Activated CD8-positive, alpha-beta memory T cell treated with anti-CD3 and anti-CD28 coated beads, Interleukin-2, amount 10 ng/mL, durations not matched to agents 7 days and 5 days (primary cell): Measurements from ENCODE around the gene LRRC10B. TPM values are rescaled to one million over a fixed set of nuclear protein-coding genes. Genes with fewer than 3 reads are reported as not detected.

Source experiments
- ATAC-seq: fragments of 150-1000 bp; cut with Tn5 transposase; one replicate; pipeline ENCODE4 v1.10.0; 2021; ENCODE audit warnings: moderate library complexity
- CTCF ChIA-PET: fragments of 350-600 bp; sonication (Branson Sonifier 250); formaldehyde crosslinking; loops from one replicate; lab custom pipeline; 2021; ENCODE audit warnings: antibody characterized with exemption; lab: Charles Lee
- DNase-seq: peaks from one replicate; pipeline ENCODE4 v3.0.0-alpha.2; 2020
- H3K27ac Mint-ChIP-seq: one replicate; pipeline ENCODE4 v1.8.0; 2021; ENCODE audit warnings: mild to moderate bottlenecking, mixed read lengths
- H3K27me3 Mint-ChIP-seq: one replicate; pipeline ENCODE4 v1.8.0; 2021; ENCODE audit warnings: mixed read lengths
- H3K36me3 Mint-ChIP-seq: one replicate; pipeline ENCODE4 v1.8.0; 2021; ENCODE audit warnings: mild to moderate bottlenecking, mixed read lengths
- H3K4me1 Mint-ChIP-seq: one replicate; pipeline ENCODE4 v1.8.0; 2021; ENCODE audit warnings: mixed read lengths
- H3K4me3 Mint-ChIP-seq: one replicate; pipeline ENCODE4 v1.8.0; 2021; ENCODE audit warnings: mild to moderate bottlenecking, moderate library complexity, mixed read lengths
- H3K9me3 Mint-ChIP-seq: one replicate; pipeline ENCODE4 v1.8.0; 2022; ENCODE audit warnings: low read depth, mixed read lengths
- microRNA-seq: library from miRNA; unstranded; fragments of <30 nt; microRNA quantifications from one replicate; pipeline ENCODE4 v1.2.0, GENCODE V29; 2022
- total RNA-seq, 2 experiments: library from RNA; stranded (reverse); gene quantifications; one replicate each; pipeline ENCODE4 v1.2.3, GENCODE V29; 2021

LRRC10B gene
- total RNA-seq, 2 experiments from 2014 or later, result 0.09 TPM; not detected in 1

GRCh38 chr11:61551634-61552033 lies 43.1 kb downstream of the LRRC10B start:
- Mint-ChIP-seq H3K9me3 (no peaks in the 10 kb centered on the region), H3K27me3 (peaks cover 36% of the 10 kb centered on the region), H3K36me3 (no peaks in the 10 kb centered on the region), H3K27ac (no peak overlapping the region), H3K4me3 (no peak overlapping the region), H3K4me1 (no peaks in the 10 kb centered on the region)
- DNase-seq (no peak), ATAC-seq (no peak)
- CTCF ChIA-PET, result no interaction called here

GRCh38 chr11:61552108-61552635 lies 43.6 kb downstream of the LRRC10B start:
- CTCF ChIA-PET, result no interaction called here
- H3K27me3 Mint-ChIP-seq, result peaks cover 40% of the 10 kb centered on the region
- ATAC-seq, result no peak

GRCh38 chr11:61553373-61554171 lies 45.0 kb downstream of the LRRC10B start:
- peaks cover 45% of the 10 kb centered on the region for H3K27me3 Mint-ChIP-seq
- CTCF ChIA-PET, result no interaction called here
- no peaks in the 10 kb centered on the region for H3K4me1 Mint-ChIP-seq
- no peaks in the 10 kb centered on the region for H3K9me3 Mint-ChIP-seq
- ATAC-seq, result no peak
- no peak overlapping the region for H3K4me3 Mint-ChIP-seq
- H3K36me3 Mint-ChIP-seq, result no peaks in the 10 kb centered on the region
- no peak for DNase-seq
- no peak overlapping the region for H3K27ac Mint-ChIP-seq

More at GRCh38 chr11:61552108-61552635, 43.6 kb downstream of the LRRC10B start:
- no peaks in the 10 kb centered on the region for H3K36me3 Mint-ChIP-seq
- H3K27ac Mint-ChIP-seq, result no peak overlapping the region
- H3K9me3 Mint-ChIP-seq, result no peaks in the 10 kb centered on the region
- H3K4me3 Mint-ChIP-seq, result no peak overlapping the region
- no peak for DNase-seq
- H3K4me1 Mint-ChIP-seq, result no peaks in the 10 kb centered on the region

GRCh38 chr11:61554172-61554988 lies 45.8 kb downstream of the LRRC10B start:
- CTCF ChIA-PET, result no interaction called here
- peaks cover 48% of the 10 kb centered on the region for H3K27me3 Mint-ChIP-seq

GRCh38 chr11:61555051-61555969 lies 46.8 kb downstream of the LRRC10B start:
- CTCF ChIA-PET, result interaction anchor here (1.3 kb wide), 1 partner anchor 12 kb away, joined by 3 read pairs; no protein-coding TSS in a partner anchor
- no peaks in the 10 kb centered on the region for H3K4me1 Mint-ChIP-seq
- no peak overlapping the region for H3K4me3 Mint-ChIP-seq
- ATAC-seq (no peak), DNase-seq (no peak)
- H3K27ac Mint-ChIP-seq, result no peak overlapping the region
- H3K27me3 Mint-ChIP-seq, result peaks cover 49% of the 10 kb centered on the region
- H3K36me3 Mint-ChIP-seq, result no peaks in the 10 kb centered on the region
- no peaks in the 10 kb centered on the region for H3K9me3 Mint-ChIP-seq

More at GRCh38 chr11:61554172-61554988, 45.8 kb downstream of the LRRC10B start:
- H3K4me1 Mint-ChIP-seq, result no peaks in the 10 kb centered on the region
- H3K4me3 Mint-ChIP-seq, result no peak overlapping the region
- H3K36me3 Mint-ChIP-seq, result no peaks in the 10 kb centered on the region
- no peak for ATAC-seq
- H3K27ac Mint-ChIP-seq, result no peak overlapping the region
- no peak for DNase-seq
- no peaks in the 10 kb centered on the region for H3K9me3 Mint-ChIP-seq

GRCh38 chr11:61555978-61556377 lies 47.4 kb downstream of the LRRC10B start:
- DNase-seq (no peak), ATAC-seq (no peak)
- CTCF ChIA-PET, result interaction anchor here (1.3 kb wide), 1 partner anchor 11 kb away, joined by 3 read pairs; no protein-coding TSS in a partner anchor
- no peaks in the 10 kb centered on the region for H3K9me3 Mint-ChIP-seq
- no peaks in the 10 kb centered on the region for H3K36me3 Mint-ChIP-seq
- peaks cover 54% of the 10 kb centered on the region for H3K27me3 Mint-ChIP-seq
- no peaks in the 10 kb centered on the region for H3K4me1 Mint-ChIP-seq
- no peak overlapping the region for H3K4me3 Mint-ChIP-seq
- no peak overlapping the region for H3K27ac Mint-ChIP-seq

GRCh38 chr11:61556621-61557020 lies 48.1 kb downstream of the LRRC10B start:
- Mint-ChIP-seq H3K36me3 (no peaks in the 10 kb centered on the region), H3K9me3 (no peaks in the 10 kb centered on the region), H3K4me3 (no peak overlapping the region), H3K4me1 (no peaks in the 10 kb centered on the region), H3K27me3 (peaks cover 55% of the 10 kb centered on the region), H3K27ac (no peak overlapping the region)
- ATAC-seq, result no peak
- CTCF ChIA-PET, result no interaction called here
- no peak for DNase-seq

Small RNAs within 50 kb of the gene (microRNA-seq; reads per million reads assigned to microRNA genes)
- gene MIR4488, result not detected

Other genes starting within 250 kb of the LRRC10B start
- gene VWCE, start 213.4 kb upstream of the LRRC10B start, total RNA-seq, result 1 to 10 TPM; 3.8 to 3.9 TPM
- gene DDB1, start 175.6 kb upstream of the LRRC10B start, total RNA-seq, result 100 to 1,000 TPM; 189 to 258 TPM
- 10 to 100 TPM; 36.9 to 42.3 TPM for gene TKFC, start 175.5 kb upstream of the LRRC10B start, total RNA-seq
- gene CYB561A3, start 146.9 kb upstream of the LRRC10B start, total RNA-seq, result 10 to 100 TPM; 43.9 to 51.2 TPM
- gene TMEM138, start 146.4 kb upstream of the LRRC10B start, total RNA-seq, result 10 to 100 TPM; 48.3 to 60.6 TPM
- gene TMEM216, start 116.2 kb upstream of the LRRC10B start, total RNA-seq, result 10 to 100 TPM in 1 of 2 experiments, 1 to 10 TPM in 1; 7.8 to 15.3 TPM
- gene CPSF7, start 78.8 kb upstream of the LRRC10B start, total RNA-seq, result 100 to 1,000 TPM; 103 to 118 TPM
- 10 to 100 TPM; 37.6 to 57.6 TPM for gene SDHAF2, start 78.6 kb upstream of the LRRC10B start, total RNA-seq
- gene SYT7, start 72.3 kb downstream of the LRRC10B start, total RNA-seq, result not detected
- not detected for gene DAGLA, start 171.6 kb downstream of the LRRC10B start, total RNA-seq
- gene MYRF, start 243.9 kb downstream of the LRRC10B start, total RNA-seq, result 1 to 10 TPM; 2.1 to 2.2 TPM